NCI-H1417 (cell line): ENCODE results near the gene KRTAP5-9.
"Not testable (repeated sequence)": the region's sequence is repeated elsewhere in the genome, so short reads cannot be mapped to it uniquely, and the experiment has no call there.

Experiments
- DNase-seq, 3 experiments: peaks; one replicate each; lab custom pipeline; 2025; lab: John Stamatoyannopoulos, UW

The KRTAP5-9 gene

DNA sequence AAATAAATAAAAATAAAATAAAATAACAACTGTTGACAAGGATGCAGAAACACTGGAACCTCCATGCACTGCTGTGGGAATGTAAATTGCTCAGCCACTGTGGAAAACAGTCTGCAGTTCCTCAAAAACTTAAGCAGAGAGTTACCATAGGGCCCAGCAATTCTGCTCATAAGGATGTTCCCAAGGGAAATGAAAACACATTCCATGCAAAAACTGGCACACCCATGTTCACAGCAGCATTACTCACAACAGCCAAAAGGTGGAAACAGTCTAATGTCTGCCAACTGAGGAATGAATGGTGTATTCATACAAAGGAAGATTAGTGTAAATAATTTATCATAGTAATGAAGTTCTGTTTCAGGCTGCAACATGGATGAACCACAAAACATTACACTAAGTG, 13.9 kb downstream of the KRTAP5-9 start:
- DNase-seq: no peak

DNA sequence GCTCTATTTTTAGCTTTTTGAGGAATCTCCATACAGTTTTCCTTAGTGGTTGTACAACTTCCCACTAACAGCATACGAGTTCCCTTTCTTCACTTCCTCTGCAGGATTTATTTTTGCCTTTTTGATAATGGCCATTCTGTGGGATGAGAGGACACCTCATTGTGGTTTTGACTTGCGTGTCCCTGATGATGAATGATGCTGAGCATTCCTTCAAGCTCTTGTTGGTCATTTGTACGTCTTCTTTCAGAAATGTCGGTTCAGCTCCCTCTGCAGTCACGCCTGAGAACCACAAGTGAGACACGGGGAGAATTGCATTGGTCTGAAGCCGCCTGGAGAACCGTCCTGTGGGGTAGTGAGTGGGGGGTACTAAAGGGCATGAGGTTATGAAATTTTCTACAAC, 15.2 kb downstream of the KRTAP5-9 start:
- peak in 1 of 3 experiments; percentile 14 for DNase-seq

DNA sequence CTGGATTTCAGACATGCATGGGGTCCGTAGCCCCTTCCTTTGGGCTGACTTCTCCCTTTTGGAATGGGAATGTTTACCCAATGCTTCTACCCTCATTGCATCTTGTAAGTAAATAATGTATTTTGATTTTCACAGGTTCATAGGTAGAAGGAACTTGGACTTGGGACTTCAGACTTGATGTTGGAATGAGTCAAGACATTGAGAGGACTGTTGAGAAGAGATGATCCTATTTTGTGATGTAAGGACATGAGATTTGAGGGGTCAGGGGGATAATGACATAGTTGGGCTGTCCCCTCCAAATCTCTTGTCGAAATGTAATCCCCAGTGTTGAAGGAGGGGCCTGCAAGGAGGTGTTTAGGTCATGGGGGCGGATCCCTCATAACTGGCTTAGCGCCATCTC, 16.2 kb downstream of the KRTAP5-9 start:
- DNase-seq: no peak

- peak in 1 of 3 experiments; percentile 44 for DNase-seq
Observed at GRCh38 chr11:71565263-71565662, 17.0 kb downstream of the KRTAP5-9 start, which contains the start of gene KRTAP5-10. Gene KRTAP5-10, plus strand, starts transcription at chr11:71565563. Its CDS starts 25 bp downstream, at chr11:71565588.

DNA sequence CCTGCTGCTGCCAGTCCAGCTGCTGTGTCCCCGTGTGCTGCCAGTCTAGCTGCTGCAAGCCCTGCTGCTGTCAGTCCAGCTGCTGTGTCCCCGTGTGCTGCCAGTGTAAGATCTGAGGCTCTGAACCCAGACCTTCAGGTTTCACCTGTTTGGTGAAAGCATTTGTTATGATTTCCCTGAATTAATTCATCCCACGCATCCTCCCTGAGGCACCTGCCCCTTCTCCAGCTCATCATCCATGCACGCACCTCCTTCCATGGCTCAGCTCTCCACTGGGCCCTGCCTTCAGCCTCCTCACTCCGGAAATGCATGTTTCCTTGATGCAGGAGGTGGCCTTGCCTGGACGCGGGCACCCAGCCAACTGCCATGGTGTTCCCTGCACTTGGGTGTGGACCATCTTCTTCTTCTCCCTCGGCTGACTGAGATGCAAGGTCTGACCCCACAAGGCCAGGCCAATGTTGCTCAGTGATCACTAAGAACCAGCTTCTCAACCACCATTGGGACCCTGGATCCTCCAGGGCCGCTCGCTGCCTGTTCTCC, 17.9 kb downstream of the KRTAP5-9 start:
- peak in 1 of 3 experiments; percentile 36 for DNase-seq

DNA sequence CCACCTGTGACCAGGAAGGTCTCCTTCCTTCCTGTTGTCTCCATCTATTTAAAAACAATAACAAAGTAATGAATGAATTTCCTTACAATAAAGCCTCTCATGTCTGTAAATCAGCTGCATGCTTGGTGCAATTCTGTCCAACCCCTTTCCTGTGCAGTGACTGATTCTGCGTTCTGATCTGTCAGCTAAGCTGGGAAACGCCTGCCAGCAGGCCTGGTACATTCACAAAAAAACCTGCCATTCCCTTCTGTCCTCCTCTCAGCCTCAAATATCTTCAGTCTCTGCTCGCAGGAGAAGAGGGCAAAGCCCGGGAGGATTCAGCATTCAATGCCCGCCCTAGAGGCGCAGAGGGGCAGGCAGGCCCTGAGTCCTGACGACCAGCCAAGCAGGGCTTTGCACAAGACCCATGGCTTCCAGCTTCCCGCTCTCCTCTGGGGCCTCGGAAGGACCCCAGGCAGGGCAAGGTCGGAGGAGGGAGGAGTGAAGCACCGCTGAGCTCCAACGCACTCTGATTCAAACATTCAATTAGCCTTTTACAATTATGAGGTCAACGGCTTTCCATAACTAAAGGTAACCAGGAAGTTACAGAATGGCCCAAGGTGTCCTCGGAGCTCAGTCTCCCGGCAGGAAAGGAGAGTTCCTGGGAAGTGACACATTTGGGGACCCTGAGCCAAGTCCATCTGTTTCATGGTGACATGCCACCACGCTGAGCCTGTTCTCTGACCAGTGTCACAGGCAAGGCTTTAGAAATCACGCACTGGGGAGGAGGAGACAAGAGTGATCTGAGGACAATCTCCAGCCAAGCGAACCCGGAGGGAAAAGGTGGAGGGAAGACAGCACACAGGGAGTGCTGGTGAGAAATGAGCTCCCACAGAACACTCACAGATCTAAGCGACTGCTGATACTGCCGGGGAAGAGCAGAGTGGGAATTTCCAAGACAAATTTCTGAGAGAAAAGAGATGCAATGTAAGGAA, 18.7 kb downstream of the KRTAP5-9 start:
- DNase-seq: not testable (repeated sequence)

DNA sequence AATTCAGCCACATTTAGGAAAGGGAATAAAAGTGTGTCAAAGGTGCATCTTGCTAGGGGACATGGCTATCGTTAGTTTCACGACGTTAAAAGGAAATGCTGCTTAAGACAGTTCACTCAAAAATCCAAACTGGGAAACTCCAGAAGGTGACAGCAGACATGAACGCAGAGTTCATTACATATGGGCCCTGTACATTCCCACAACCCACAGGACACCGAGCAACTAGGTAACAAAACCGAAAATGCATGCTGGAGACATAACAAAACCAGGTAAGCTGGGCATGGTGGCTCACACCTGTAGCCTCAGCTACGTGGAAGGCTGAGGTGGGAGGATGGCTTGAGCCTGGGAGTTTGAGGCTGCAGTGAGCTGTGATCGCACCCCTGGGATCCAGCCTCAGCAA, 19.4 kb downstream of the KRTAP5-9 start:
- DNase-seq: not testable (repeated sequence)

- DNase-seq: no peak
Observed at GRCh38 chr11:71568704-71569349, 20.6 kb downstream of the KRTAP5-9 start.

GRCh38 chr11:71571101-71571850, 23.1 kb downstream of the KRTAP5-9 start:
- DNase-seq: not testable (repeated sequence)

- DNase-seq: no peak
Observed at GRCh38 chr11:71572811-71573210, 24.6 kb downstream of the KRTAP5-9 start.

- no peak for DNase-seq
Observed at GRCh38 chr11:71574418-71574817, 26.2 kb downstream of the KRTAP5-9 start.

- no peak for DNase-seq
Observed at GRCh38 chr11:71575723-71576424, 27.7 kb downstream of the KRTAP5-9 start.

- not testable (repeated sequence) for DNase-seq
Observed at GRCh38 chr11:71576688-71577465, 28.7 kb downstream of the KRTAP5-9 start.

DNA sequence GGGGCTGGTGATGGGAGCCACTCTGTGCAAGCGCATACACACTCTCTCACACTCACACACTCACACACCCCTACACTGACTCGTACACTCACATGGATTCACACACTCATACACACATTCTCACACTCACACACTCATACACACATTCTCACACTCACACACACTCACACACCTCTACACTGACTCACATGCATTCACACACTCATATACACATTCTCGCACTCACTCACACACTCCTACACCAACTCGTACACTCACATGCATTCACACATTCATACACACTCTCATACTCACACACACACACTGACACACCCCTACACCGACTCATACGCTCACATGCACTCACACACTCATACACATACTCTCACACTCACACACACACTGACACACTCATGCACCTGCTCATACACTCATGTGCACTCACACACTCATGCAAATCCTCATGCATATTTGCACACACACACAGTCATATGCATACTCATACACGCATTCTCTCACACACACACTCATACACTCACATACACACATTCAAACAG, 29.3 kb downstream of the KRTAP5-9 start:
- no peak for DNase-seq

- DNase-seq: not testable (repeated sequence)
Observed at GRCh38 chr11:71579513-71579912, 31.3 kb downstream of the KRTAP5-9 start.

GRCh38 chr11:71580057-71581003, 32.1 kb downstream of the KRTAP5-9 start:
- DNase-seq: peak; percentile 56 to 82 (median 57)

DNA sequence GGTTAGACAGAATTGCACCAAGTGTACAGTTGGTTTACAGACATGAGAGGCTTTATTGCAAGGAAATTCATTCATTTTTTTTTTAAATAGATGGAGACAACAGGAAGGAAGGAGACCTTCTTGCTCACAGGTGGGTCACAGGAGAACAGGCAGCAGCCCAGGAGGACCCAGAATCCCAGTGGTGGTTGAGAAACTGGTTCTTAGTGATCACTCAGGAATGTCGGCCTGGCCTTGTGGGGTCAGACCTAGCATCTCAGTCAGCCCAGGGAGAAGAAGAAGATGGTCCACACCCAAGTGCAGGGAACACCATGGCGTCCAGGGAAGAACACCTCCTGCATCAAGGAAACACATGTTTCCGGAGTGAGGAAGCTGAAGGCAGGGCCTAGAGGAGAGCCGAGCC, 33.6 kb downstream of the KRTAP5-9 start:
- DNase-seq: no peak

- no peak for DNase-seq
Observed at GRCh38 chr11:71582309-71582895, 34.2 kb downstream of the KRTAP5-9 start, which contains the start of gene KRTAP5-11. Gene KRTAP5-11, minus strand, starts transcription at chr11:71582875. Its CDS starts 38 bp downstream, at chr11:71582837.
